RWPE1 (cell line): ENCODE measurements around the gene ANGEL2.
"Not testable (repeated sequence)": the region's sequence is repeated elsewhere in the genome, so short reads cannot be mapped to it uniquely, and the experiment has no call there.

Source experiments
- CTCF ChIA-PET: fragments of 350-600 bp; sonication (Branson Sonifier 250); formaldehyde crosslinking; extraction: SDS; loops from one replicate; lab custom pipeline; 2021; lab: Yijun Ruan, JAX
- POLR2A ChIA-PET: fragments of 400-600 bp; formaldehyde crosslinking; extraction: SDS; loops from one replicate; lab custom pipeline; 2020; ENCODE audit warnings: antibody characterized with exemption; ENCODE audit not compliant: low non-redundant PET; lab: Yijun Ruan, JAX
- DNase-seq: peaks from one replicate; pipeline ENCODE4 v3.0.0; 2012; ENCODE audit warnings: low spot score
- H3K27ac ChIP-seq: fragments of 450-650 bp; 2 replicates; pipeline ENCODE4 v1.5.1; 2017
- CTCF ChIP-seq: fragments of 450-650 bp; conservative IDR thresholded peaks from 2 replicates; pipeline ENCODE4 v1.5.1; 2017; ENCODE audit warnings: low read depth, mild to moderate bottlenecking

ANGEL2 gene

GRCh38 chr1:213049232-213049631 is 33.6 kb upstream of the ANGEL2 start:
- ChIA-PET CTCF (no interaction called here), POLR2A (no interaction called here)
- H3K27ac ChIP-seq: no peak overlapping the region
- no peak for TF ChIP-seq CTCF
- no peak for DNase-seq

GRCh38 chr1:213045321-213046226 is 29.9 kb upstream of the ANGEL2 start:
- H3K27ac ChIP-seq, POLR2A ChIA-PET, DNase-seq, CTCF ChIA-PET: not testable (repeated sequence)

GRCh38 chr1:213041443-213041842 is 25.8 kb upstream of the ANGEL2 start:
- no peak for DNase-seq
- ChIA-PET POLR2A (no interaction called here), CTCF (no interaction called here)
- no peak overlapping the region for H3K27ac ChIP-seq
- TF ChIP-seq CTCF: no peak

- DNase-seq: no peak
- ChIA-PET CTCF (no interaction called here), POLR2A (no interaction called here)
- no peak for TF ChIP-seq CTCF
- no peak overlapping the region for H3K27ac ChIP-seq
Observed at GRCh38 chr1:213035573-213035972, 19.9 kb upstream of the ANGEL2 start.

- TF ChIP-seq CTCF: no peak
- H3K27ac ChIP-seq: no peak overlapping the region
- ChIA-PET CTCF (no interaction called here), POLR2A (no interaction called here)
- no peak for DNase-seq
Observed at GRCh38 chr1:213034713-213035112, 19.0 kb upstream of the ANGEL2 start.

GRCh38 chr1:213032651-213033050 is 17.0 kb upstream of the ANGEL2 start:
- ChIA-PET CTCF (no interaction called here), POLR2A (no interaction called here)
- no peak overlapping the region for H3K27ac ChIP-seq
- no peak for DNase-seq
- no peak for TF ChIP-seq CTCF

- DNase-seq, POLR2A ChIA-PET, CTCF ChIA-PET, H3K27ac ChIP-seq: not testable (repeated sequence)
Observed at GRCh38 chr1:213027024-213027423, 11.4 kb upstream of the ANGEL2 start.
